Suprapubic skin (tissue), 4 donors: ENCODE measurements around the gene SLCO2A1.

Experiments used
- CTCF ChIP-seq, 2 donors: fragments of 200-600 bp in 1 of 2; fragments of 450-650 bp in 1 of 2; sonication (generic) in 1 of 2; IDR thresholded peaks; one replicate each; pipeline ENCODE4 v1.5.1; 2016 to 2019; ENCODE audit warnings: antibody characterized with exemption in 2 of 2, mild to moderate bottlenecking in 1 of 2, moderate library complexity in 1 of 2
- EP300 ChIP-seq: sonication (generic); formaldehyde crosslinking; IDR thresholded peaks from one replicate; pipeline ENCODE4 v1.6.1; 2017; ENCODE audit warnings: antibody characterized with exemption
- POLR2A ChIP-seq, 2 donors: fragments of 450-650 bp; IDR thresholded peaks; one replicate each; pipeline ENCODE4 v1.6.1; 2017; ENCODE audit warnings: antibody characterized with exemption in 2 of 2, mild to moderate bottlenecking in 2 of 2, moderate library complexity in 2 of 2
- POLR2AphosphoS5 ChIP-seq, 3 donors: sonication (generic); formaldehyde crosslinking; IDR thresholded peaks; one replicate each; pipeline ENCODE4 v1.6.1; 2017; ENCODE audit warnings: antibody characterized with exemption in 3 of 3

GRCh38 chr3:134014270-134014669 lies 15.5 kb downstream of the SLCO2A1 start:
- TF ChIP-seq CTCF (IDR thresholded peaks at IDR 0.05) (no peak), EP300 (no peak), POLR2A (IDR thresholded peaks at IDR 0.05) (no peak), POLR2AphosphoS5 (IDR thresholded peaks at IDR 0.05) (no peak)
